GM21786 (cell line): Measurements from ENCODE around the gene ANXA9.
A peak's percentile ranks its signal among the peaks of the same experiment; 100 is the strongest.

Experiments
- ATAC-seq: cut with Tn5 transposase; IDR thresholded peaks from one replicate; pipeline ENCODE4 v1.9.1; 2021; ENCODE audit not compliant: unreplicated experiment

ANXA9 gene

GRCh38 chr1:151003180-151003579 is 21.1 kb downstream of the ANXA9 start:
- no peak for ATAC-seq

- no peak for ATAC-seq
Observed at GRCh38 chr1:151005729-151006319, 23.7 kb downstream of the ANXA9 start.

- peak; percentile 41 for ATAC-seq
Observed at GRCh38 chr1:151006327-151007052, 24.4 kb downstream of the ANXA9 start, which contains the start of gene MINDY1. Gene MINDY1, minus strand, starts transcription at chr1:151006902. Its CDS starts 4,285 bp downstream, at chr1:151002617.

DNA sequence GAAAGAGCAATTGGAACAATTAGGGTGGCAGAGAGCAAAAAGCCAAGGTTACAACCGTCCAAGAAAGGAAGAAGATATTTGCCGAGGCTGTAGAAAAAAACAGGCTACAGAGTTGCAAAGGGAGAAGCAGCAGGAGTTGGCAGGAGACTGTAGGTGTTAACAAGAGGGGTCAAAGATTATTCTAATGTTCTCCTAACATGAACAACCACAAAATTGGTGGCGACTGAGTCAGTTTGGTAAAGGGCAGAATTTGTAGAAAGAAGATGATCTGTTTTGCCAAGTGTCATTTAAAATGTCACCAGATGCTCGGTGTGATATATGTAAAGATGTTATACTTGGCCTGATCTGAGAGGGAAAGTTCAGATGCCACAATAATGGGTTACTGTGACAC is 25.8 kb downstream of the ANXA9 start:
- ATAC-seq = no peak

- peak; percentile 53 for ATAC-seq
Observed at GRCh38 chr1:151008244-151009205, 26.4 kb downstream of the ANXA9 start, which contains the start of gene PRUNE1. Gene PRUNE1, plus strand, starts transcription at chr1:151008449. Its CDS starts 184 bp downstream, at chr1:151008633.

DNA sequence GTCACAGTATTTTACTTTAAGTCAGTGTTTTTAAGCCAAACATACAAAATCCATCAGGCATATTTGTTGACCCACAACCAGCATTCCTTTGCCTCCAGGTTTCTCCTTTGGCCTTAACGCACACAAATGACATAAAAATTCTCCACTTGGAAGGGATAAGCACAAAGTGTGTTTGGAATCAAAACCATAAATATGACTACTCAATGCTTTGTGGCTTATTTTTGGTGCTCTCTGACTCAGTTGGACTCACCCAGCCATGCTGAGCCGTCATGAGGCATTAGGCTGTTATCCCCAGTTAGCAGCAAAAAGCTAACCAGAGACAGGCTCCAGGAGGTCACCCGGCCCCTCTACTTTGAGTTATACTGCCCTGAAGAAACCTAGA is 27.1 kb downstream of the ANXA9 start:
- ATAC-seq = no peak

DNA sequence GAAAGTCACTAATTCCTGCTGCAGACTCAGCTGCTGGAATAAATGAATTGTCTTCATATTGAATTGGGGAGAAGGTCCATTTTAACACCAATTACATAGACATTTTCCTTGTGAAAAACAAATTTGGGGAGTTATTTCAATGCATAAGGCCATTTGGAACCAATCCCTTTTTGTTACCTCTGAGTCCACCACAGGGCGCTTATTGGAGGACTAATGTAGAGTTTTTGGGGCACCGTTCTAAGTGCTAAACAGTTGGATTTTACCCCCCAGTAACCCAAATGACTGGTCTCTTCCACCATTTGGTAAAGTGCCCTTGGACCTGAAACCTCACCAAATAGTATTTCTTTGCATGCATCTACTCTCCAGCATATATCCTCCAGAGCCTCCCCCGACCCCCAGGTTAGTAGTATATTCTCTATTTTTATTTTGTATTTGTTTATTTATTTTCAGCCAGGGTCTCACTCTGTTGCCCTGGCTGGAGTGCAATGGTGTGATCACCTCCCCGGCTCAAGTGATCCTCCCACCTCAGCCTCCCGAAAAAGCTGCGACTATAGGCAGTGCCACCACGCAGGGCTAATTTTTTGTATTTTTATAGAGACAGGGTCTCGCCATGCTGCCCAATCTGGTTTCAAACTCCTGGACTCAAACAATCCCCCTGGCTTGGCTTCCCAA is 27.7 kb downstream of the ANXA9 start:
- ATAC-seq = no peak

GRCh38 chr1:151010346-151010726 is 28.2 kb downstream of the ANXA9 start:
- no peak for ATAC-seq

DNA sequence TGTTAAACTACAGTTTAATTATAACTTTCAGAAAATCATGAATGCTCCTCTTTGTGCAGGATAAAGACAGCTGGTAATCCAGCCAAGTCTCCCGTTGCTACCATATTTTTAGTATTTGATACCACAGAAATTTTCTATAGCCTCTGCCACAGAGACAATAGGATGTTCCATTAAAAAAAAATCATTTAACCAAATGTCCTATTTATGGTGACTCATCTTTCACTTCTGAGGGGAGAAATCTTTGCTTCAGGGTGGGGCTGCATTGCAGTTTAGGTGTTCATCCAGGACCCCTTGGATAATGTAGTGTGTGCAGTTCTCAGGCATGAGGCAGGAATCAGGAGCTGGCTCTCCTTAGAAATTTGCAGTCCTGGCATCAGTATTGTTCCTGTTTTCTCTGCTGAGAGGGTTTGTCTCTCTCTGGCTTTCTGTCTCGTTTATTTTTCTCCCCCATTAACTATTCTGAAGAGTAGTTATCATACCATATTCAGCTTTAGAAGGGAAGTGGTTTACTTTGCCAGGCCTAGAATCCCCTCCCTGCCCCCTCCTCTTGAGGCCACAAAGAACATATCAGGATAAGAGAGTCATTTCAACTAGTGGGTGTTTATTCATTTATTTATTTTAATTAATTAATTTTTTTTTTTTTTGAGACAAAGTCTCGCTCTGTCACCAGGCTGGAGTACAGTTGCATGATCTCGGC is 29.2 kb downstream of the ANXA9 start:
- ATAC-seq = no peak

GRCh38 chr1:151012684-151013471 is 30.8 kb downstream of the ANXA9 start:
- ATAC-seq = no peak

DNA sequence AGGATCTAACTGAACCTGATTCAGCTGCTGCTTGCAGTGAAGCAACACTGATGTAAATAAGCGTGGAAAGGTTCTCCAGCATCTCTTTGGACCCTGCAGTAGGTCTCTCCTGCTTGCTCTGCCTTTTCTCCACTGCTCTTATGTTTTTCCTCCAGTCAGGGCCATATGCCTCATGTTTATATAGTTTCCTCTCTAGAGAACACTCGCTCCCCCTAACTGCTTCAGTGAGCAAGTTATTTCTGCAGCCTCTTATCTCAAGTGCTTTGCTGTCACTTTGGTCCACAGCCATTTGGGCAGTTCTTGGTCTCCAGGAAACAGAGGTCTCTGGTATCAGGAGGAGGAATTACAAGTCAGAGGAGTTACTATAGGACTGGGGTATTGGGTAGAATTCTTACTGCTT is 31.4 kb downstream of the ANXA9 start:
- no peak for ATAC-seq

GRCh38 chr1:151024540-151025146 is 42.6 kb downstream of the ANXA9 start:
- no peak for ATAC-seq

DNA sequence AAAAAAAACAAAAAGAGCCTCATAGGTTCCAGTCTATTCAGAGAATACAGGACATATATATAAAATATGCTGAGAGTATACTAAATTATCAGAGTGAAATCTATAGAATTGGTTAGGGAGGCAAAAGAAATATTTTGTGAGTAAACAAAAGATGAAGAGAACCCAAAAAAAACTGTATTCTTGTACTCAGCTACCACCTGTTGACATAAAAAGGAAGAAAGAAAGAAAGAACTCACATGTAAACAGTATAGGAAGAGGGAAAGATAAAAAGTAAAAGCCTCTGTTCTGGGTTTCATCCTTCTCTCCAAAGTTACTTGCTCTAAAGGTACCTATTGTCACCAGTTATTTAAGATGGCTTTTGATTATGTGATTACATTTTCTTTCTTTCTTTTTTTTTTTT is 44.4 kb downstream of the ANXA9 start:
- no peak for ATAC-seq

- ATAC-seq = no peak
Observed at GRCh38 chr1:151032164-151032563, 50.1 kb downstream of the ANXA9 start.

DNA sequence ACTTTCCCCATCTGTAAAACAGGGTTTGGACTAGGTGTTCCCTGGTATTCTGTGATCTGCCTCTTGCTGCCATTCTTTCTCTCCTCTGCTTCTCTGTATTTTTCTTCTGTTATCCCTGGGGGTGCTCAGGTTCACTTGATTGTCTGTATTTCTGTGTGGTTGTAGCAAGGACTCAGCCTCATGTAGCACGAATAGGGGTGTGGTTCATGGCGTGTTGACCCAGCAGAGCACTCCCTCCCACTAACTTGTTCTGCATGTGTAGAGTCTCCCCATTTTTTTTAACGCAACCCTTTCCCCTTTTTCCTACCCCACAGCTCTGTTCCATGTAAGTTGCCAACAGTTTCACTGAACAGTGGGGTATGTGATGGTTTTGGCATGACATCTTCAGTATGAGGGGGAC is 53.1 kb downstream of the ANXA9 start:
- no peak for ATAC-seq

DNA sequence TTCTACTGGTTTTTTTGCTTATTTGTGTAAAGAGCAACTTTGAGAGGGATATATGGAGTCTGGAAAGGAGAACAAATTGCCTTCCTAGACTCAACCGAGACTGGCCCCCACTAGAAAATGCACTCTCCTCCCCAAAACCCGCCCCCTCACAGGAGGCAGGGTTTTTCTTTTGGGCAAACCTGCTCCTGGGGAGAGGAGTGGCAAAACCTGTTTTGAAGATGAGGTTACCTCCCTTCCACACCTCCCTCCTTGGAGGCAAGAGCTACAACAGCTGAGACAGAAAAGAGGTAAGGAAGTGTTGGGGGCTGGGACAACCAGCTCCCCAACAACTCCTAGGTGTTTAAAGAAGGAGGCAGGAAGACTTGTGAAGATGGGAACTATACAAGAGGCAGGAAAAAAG is 54.3 kb downstream of the ANXA9 start, which contains the start of gene BNIPL:
Gene BNIPL, plus strand, starts transcription at position 231 of the 400 bp plus-strand sequence. Its CDS starts 140 bp downstream, at position 371.
- ATAC-seq = no peak

GRCh38 chr1:151037032-151037431 is 54.9 kb downstream of the ANXA9 start:
- no peak for ATAC-seq

GRCh38 chr1:151039521-151039920 is 57.4 kb downstream of the ANXA9 start:
- no peak for ATAC-seq

DNA sequence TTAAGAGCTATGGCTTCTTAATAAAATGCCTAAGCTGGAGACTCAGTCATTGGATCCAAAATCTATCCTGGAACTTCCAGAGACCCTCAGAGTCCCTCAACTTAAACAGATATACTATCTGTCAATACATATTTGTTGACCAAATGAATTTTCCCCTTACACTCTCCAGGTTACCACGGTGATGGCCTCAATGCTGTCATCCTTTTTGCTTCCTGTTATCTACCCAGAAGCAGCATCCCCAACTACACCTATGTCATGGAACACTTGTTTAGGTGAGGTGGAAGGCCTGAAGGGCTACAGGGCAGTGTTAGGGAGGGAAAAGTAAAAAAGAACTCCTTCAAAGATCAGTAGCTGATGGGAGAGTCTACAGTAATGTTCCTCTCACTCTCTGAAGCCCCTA is 61.1 kb downstream of the ANXA9 start:
- ATAC-seq = no peak
